Activated CD4-positive, alpha-beta memory T cell treated with anti-CD3 and anti-CD28 coated beads, Interleukin-2, amount 10 ng/mL, durations not matched to agents 7 days and 5 days (primary cell): ENCODE measurements around the gene ACOT9. TPM values are rescaled to one million over a fixed set of nuclear protein-coding genes. Genes with fewer than 3 reads are reported as not detected.
A peak's percentile ranks its signal among the peaks of the same experiment; 100 is the strongest.
"Not testable (repeated sequence)": the region's sequence is repeated elsewhere in the genome, so short reads cannot be mapped to it uniquely, and the experiment has no call there.

Source experiments
- CTCF ChIA-PET: fragments of 350-600 bp; sonication (Branson Sonifier 250); formaldehyde crosslinking; loops from one replicate; lab custom pipeline; 2021; ENCODE audit warnings: antibody characterized with exemption, inconsistent platforms; lab: Charles Lee
- POLR2A ChIA-PET: fragments of 350-600 bp; sonication (Branson Sonifier 250); formaldehyde crosslinking; loops from one replicate; lab custom pipeline; 2021; ENCODE audit warnings: antibody characterized with exemption; lab: Charles Lee
- DNase-seq: peaks from one replicate; pipeline ENCODE4 v3.0.0-alpha.2; 2020
- H3K27ac Mint-ChIP-seq: one replicate; pipeline ENCODE4 v1.8.0; 2021; ENCODE audit warnings: mild to moderate bottlenecking, mixed read lengths
- H3K27me3 Mint-ChIP-seq: one replicate; pipeline ENCODE4 v1.8.0; 2021; ENCODE audit warnings: mixed read lengths
- H3K36me3 Mint-ChIP-seq: one replicate; pipeline ENCODE4 v1.8.0; 2021; ENCODE audit warnings: low read depth, mixed read lengths
- H3K4me1 Mint-ChIP-seq: one replicate; pipeline ENCODE4 v1.8.0; 2021; ENCODE audit warnings: mixed read lengths
- H3K4me3 Mint-ChIP-seq: one replicate; pipeline ENCODE4 v1.8.0; 2021; ENCODE audit warnings: mild to moderate bottlenecking, mixed read lengths
- H3K9me3 Mint-ChIP-seq: one replicate; pipeline ENCODE4 v1.8.0; 2021; ENCODE audit warnings: mixed read lengths
- total RNA-seq, 2 experiments: library from RNA; stranded (reverse); gene quantifications; one replicate each; pipeline ENCODE4 v1.2.3, GENCODE V29; 2021

Gene ACOT9
- total RNA-seq, 2 experiments from 2014 or later = 37.3 to 39.5 TPM

- no peaks in the 10 kb centered on the region for H3K27me3 Mint-ChIP-seq
- peaks cover 8% of the 10 kb centered on the region for H3K36me3 Mint-ChIP-seq
- H3K27ac Mint-ChIP-seq = peak within 1 kb of the TSS; percentile 85
- POLR2A ChIA-PET = interaction anchor here (0.8 to 3.3 kb wide), 5 partner anchors 76 to 387 kb away, joined by 3 to 17 read pairs (median 5); partner anchors contain the start of genes ACOT9, EIF2S3 and SAT1
- peak; percentile 79 for DNase-seq
- H3K4me3 Mint-ChIP-seq = peak within 1 kb of the TSS; percentile 82
- CTCF ChIA-PET = interaction anchor here (1.5 kb wide), 1 partner anchor 386 kb away, joined by 4 read pairs; no protein-coding TSS in a partner anchor
- no peaks in the 10 kb centered on the region for H3K9me3 Mint-ChIP-seq
- H3K4me1 Mint-ChIP-seq = peaks cover 35% of the 10 kb centered on the region
These were observed 75.6 kb downstream of the ACOT9 start, which contains the start of gene PRDX4 for GRCh38 chrX:23667239-23668177. PRDX4 (plus strand) TSS chrX:23667493; CDS start chrX:23667571, 78 bp downstream.

GRCh38 chrX:23666282-23666681 lies 76.8 kb downstream of the ACOT9 start:
- H3K27me3 Mint-ChIP-seq = no peaks in the 10 kb centered on the region
- H3K4me1 Mint-ChIP-seq = peaks cover 46% of the 10 kb centered on the region
- H3K36me3 Mint-ChIP-seq = peaks cover 3% of the 10 kb centered on the region
- DNase-seq = no peak
- CTCF ChIA-PET = no interaction called here
- H3K4me3 Mint-ChIP-seq = peak overlapping the region; percentile 30
- H3K9me3 Mint-ChIP-seq = no peaks in the 10 kb centered on the region
- H3K27ac Mint-ChIP-seq = no peak overlapping the region
- POLR2A ChIA-PET = interaction anchor here (0.7 to 3.3 kb wide), 5 partner anchors 77 to 831 kb away, joined by 4 to 17 read pairs (median 6); partner anchors contain the start of genes ACOT9, EIF2S3 and SAT1

DNA sequence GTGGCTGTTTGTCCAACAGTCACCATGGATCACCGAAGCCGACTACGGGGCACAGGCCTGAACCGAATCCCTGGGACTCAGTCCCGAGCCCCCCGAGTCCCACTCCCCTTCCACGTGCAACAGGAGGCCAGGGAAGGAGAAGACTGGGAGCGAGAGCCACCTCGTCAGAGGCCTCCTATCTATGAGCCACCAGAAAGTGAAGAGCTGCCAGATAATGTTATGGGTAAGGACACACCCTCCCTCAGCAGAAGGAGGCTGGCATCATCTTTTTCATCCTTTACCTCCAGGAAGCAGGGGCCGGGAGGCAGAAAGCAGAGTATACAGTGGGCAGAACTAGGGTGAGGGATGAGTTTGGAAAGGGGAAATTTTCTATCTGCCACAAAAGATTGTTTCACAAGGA lies 78.6 kb downstream of the ACOT9 start:
- H3K27me3 Mint-ChIP-seq = no peaks in the 10 kb centered on the region
- no peaks in the 10 kb centered on the region for H3K9me3 Mint-ChIP-seq
- CTCF ChIA-PET = no interaction called here
- no peak for DNase-seq
- no peak overlapping the region for H3K27ac Mint-ChIP-seq
- POLR2A ChIA-PET = no interaction called here
- peaks cover 45% of the 10 kb centered on the region for H3K4me1 Mint-ChIP-seq
- no peak overlapping the region for H3K4me3 Mint-ChIP-seq
- H3K36me3 Mint-ChIP-seq = no peaks in the 10 kb centered on the region

DNA sequence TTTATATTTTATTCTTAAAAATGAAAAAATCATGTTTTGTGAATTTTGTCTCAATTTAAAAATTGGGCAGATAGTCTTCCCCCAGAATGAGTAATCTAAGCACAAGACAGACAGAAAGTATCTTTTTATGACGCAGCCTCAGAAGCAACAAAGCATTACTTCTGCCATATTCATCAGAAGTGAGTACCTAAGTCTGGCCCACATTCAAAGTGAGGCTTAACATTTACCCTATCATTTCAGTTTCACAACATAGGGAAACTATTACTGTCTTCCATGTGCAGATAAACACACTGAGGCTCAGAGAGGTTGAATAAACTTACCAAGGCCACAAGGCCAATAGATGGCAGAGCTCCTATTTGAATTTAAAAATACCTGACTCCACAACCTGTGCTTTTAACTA lies 80.2 kb downstream of the ACOT9 start:
- Mint-ChIP-seq H3K4me1 (peaks cover 37% of the 10 kb centered on the region), H3K9me3 (no peaks in the 10 kb centered on the region), H3K4me3 (no peak overlapping the region), H3K36me3 (no peaks in the 10 kb centered on the region), H3K27ac (peak overlapping the region; percentile 49), H3K27me3 (no peaks in the 10 kb centered on the region)
- CTCF ChIA-PET = interaction anchor here (1.0 kb wide), 1 partner anchor 239 kb away, joined by 3 read pairs; no protein-coding TSS in a partner anchor
- POLR2A ChIA-PET = no interaction called here
- DNase-seq = no peak

GRCh38 chrX:23662187-23662586 lies 80.9 kb downstream of the ACOT9 start:
- Mint-ChIP-seq H3K36me3 (no peaks in the 10 kb centered on the region), H3K4me3 (no peak overlapping the region), H3K9me3 (no peaks in the 10 kb centered on the region), H3K27ac (peak overlapping the region; percentile 55), H3K27me3 (no peaks in the 10 kb centered on the region), H3K4me1 (peaks cover 36% of the 10 kb centered on the region)
- ChIA-PET CTCF (no interaction called here), POLR2A (no interaction called here)
- no peak for DNase-seq

- no peak for DNase-seq
- Mint-ChIP-seq H3K27ac (no peak overlapping the region), H3K36me3 (no peaks in the 10 kb centered on the region), H3K4me1 (peaks cover 33% of the 10 kb centered on the region), H3K4me3 (no peak overlapping the region), H3K9me3 (no peaks in the 10 kb centered on the region), H3K27me3 (no peaks in the 10 kb centered on the region)
- ChIA-PET POLR2A (no interaction called here), CTCF (no interaction called here)
These were observed 81.4 kb downstream of the ACOT9 start for GRCh38 chrX:23661671-23662070.

DNA sequence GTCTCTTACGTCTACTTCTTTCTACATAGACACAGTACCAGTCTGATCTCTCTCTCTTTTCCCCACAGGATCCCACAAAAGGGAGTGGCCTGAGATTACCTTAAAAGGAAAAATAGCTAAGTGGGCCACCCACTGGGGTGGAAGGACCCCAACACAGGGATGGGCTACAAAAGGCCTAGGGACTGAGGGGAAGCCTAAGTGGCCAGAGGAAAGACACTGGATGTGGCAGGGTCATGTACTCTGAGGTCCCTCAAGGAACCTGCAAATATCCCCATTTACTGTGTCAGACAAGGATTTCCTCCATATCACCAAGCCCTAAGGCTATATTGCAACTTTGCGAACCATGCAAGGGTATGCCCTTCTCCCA lies 82.3 kb downstream of the ACOT9 start:
- no peaks in the 10 kb centered on the region for H3K27me3 Mint-ChIP-seq
- ChIA-PET POLR2A (no interaction called here), CTCF (no interaction called here)
- H3K27ac Mint-ChIP-seq = no peak overlapping the region
- H3K4me3 Mint-ChIP-seq = no peak overlapping the region
- no peaks in the 10 kb centered on the region for H3K9me3 Mint-ChIP-seq
- peaks cover 25% of the 10 kb centered on the region for H3K4me1 Mint-ChIP-seq
- no peak for DNase-seq
- H3K36me3 Mint-ChIP-seq = no peaks in the 10 kb centered on the region

DNA sequence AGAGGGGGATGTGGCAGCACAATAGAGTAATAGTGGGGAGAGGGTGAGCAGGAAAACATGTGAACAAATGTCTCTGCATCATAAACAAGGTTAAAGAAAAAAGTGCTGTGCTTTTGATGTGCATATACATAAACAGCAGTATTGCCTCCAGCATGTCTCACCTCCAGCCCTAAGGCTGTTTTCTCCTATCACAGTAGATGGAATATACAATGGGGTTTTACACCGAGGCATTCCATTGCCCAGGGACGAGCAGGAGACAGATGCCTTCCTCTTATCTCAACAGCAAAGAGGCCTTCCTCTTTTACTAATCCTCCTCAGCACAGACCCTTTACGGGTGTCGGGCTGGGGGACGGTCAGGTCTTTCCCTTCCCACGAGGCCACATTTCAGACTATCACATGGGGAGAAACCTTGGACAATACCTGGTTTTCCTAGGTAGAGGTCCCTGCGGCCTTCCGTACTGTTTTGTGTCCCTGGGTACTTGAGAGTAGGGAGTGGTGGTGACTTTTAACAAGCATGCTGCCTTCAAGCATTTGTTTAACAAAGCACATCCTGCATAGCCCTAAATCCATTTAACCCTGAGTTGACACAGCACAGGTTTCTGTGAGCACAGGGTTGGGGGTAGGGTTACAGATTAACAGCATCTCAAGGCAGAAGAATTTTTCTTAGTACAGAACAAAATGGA lies 82.9 kb downstream of the ACOT9 start:
- H3K4me3 Mint-ChIP-seq, CTCF ChIA-PET, H3K27me3 Mint-ChIP-seq, H3K9me3 Mint-ChIP-seq, POLR2A ChIA-PET, H3K27ac Mint-ChIP-seq, DNase-seq, H3K36me3 Mint-ChIP-seq: not testable (repeated sequence)
- H3K4me1 Mint-ChIP-seq = peaks cover 25% of the 10 kb centered on the region

DNA sequence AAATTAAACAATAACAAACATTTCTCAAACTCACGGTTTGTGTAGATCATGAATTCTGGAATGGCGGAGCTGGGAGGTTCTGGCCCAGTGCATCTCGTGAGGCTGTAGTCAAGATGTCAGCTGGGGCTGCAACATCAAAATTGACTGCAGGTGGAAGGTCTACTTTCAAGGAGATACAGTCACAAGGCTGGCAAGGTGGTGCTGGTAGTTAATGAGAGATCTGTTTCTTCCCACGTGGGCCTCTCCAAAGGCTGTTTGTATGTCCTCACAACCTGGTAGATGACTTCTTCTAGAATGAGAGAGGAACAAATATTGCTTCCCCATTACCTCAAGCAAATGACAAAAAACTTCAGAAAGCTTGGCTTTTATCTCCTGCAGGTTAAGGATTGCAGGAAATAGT lies 83.7 kb downstream of the ACOT9 start:
- POLR2A ChIA-PET = no interaction called here
- H3K36me3 Mint-ChIP-seq = no peaks in the 10 kb centered on the region
- DNase-seq = no peak

GRCh38 chrX:23656684-23657083 lies 86.4 kb downstream of the ACOT9 start:
- Mint-ChIP-seq H3K36me3 (no peaks in the 10 kb centered on the region), H3K4me3 (no peak overlapping the region), H3K4me1 (peaks cover 8% of the 10 kb centered on the region), H3K27ac (no peak overlapping the region), H3K27me3 (no peaks in the 10 kb centered on the region), H3K9me3 (no peaks in the 10 kb centered on the region)
- POLR2A ChIA-PET = no interaction called here
- no peak for DNase-seq
- CTCF ChIA-PET = no interaction called here

More for the DNA sequence above, 83.7 kb downstream of the ACOT9 start:
- Mint-ChIP-seq H3K4me3 (no peak overlapping the region), H3K4me1 (peaks cover 22% of the 10 kb centered on the region), H3K27ac (no peak overlapping the region), H3K9me3 (no peaks in the 10 kb centered on the region), H3K27me3 (no peaks in the 10 kb centered on the region)
- CTCF ChIA-PET = no interaction called here

GRCh38 chrX:23656091-23656490 lies 87.0 kb downstream of the ACOT9 start:
- Mint-ChIP-seq H3K9me3 (no peaks in the 10 kb centered on the region), H3K27me3 (no peaks in the 10 kb centered on the region), H3K4me3 (no peak overlapping the region), H3K4me1 (peaks cover 2% of the 10 kb centered on the region), H3K36me3 (no peaks in the 10 kb centered on the region), H3K27ac (no peak overlapping the region)
- ChIA-PET CTCF (no interaction called here), POLR2A (no interaction called here)
- DNase-seq = no peak
